ENCODE data around the gene RPUSD2.

DNA sequence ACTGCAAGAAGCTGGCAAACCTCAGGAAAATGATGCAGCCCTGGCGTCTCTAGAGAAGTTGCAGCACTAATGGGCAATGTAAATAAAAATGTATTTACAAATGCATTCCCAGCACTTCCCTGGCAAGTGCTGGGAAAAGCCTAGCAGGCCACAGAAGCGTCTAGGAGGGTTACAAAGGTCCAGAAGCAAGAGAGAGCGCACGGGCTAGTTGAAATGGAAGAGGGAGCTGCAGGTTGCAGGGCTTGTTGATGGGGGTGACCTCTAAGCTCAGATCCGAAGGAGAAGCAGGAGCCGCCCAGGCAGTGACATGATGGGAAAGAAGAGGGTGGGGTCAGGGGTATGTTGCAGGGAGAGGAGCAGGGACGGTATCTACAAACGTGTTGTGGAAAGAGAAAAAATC is 22.3 kb downstream of the RPUSD2 start:
- no peak for TF ChIP-seq POLR2A (IDR thresholded peaks at IDR 0.05)
- TF ChIP-seq, protein P1, sequence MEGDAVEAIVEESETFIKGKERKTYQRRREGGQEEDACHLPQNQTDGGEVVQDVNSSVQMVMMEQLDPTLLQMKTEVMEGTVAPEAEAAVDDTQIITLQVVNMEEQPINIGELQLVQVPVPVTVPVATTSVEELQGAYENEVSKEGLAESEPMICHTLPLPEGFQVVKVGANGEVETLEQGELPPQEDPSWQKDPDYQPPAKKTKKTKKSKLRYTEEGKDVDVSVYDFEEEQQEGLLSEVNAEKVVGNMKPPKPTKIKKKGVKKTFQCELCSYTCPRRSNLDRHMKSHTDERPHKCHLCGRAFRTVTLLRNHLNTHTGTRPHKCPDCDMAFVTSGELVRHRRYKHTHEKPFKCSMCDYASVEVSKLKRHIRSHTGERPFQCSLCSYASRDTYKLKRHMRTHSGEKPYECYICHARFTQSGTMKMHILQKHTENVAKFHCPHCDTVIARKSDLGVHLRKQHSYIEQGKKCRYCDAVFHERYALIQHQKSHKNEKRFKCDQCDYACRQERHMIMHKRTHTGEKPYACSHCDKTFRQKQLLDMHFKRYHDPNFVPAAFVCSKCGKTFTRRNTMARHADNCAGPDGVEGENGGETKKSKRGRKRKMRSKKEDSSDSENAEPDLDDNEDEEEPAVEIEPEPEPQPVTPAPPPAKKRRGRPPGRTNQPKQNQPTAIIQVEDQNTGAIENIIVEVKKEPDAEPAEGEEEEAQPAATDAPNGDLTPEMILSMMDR (IDR thresholded peaks at IDR 0.05): no peak
